B cell (primary cell): ENCODE measurements around the gene HHAT. TPM values are rescaled to one million over a fixed set of nuclear protein-coding genes. Genes with fewer than 3 reads are reported as not detected.

Source experiments
- ATAC-seq: fragments of 200-7000 bp; cut with Tn5 transposase; one replicate; pipeline ENCODE4 v1.10.0; 2021; ENCODE audit warnings: low read depth, mild to moderate bottlenecking, moderate number of reproducible peaks, moderate library complexity
- CTCF ChIA-PET: fragments of 350-600 bp; sonication (Branson Sonifier 250); formaldehyde crosslinking; loops from one replicate; lab custom pipeline; 2021; ENCODE audit warnings: antibody characterized with exemption, inconsistent platforms; lab: Charles Lee
- POLR2A ChIA-PET: fragments of 350-600 bp; sonication (Branson Sonifier 250); formaldehyde crosslinking; loops from one replicate; lab custom pipeline; 2021; ENCODE audit warnings: antibody characterized with exemption; lab: Charles Lee
- DNase-seq: peaks from one replicate; pipeline ENCODE4 v3.0.0; 2013
- H2AFZ ChIP-seq: 2 replicates; pipeline ENCODE4 v1.6.1; 2012; ENCODE audit warnings: mild to moderate bottlenecking, low read depth, low read length; ENCODE audit not compliant: insufficient read depth, poor library complexity, severe bottlenecking
- H3K27ac ChIP-seq, 2 donors: 1 replicate in 1 of 2; 2 replicates in 1 of 2; pipeline ENCODE4 v1.5.1; 2012 to 2013; ENCODE audit warnings: low read length in 2 of 2, mild to moderate bottlenecking in 2 of 2, moderate library complexity in 1 of 2
- H3K27me3 ChIP-seq, 4 experiments: fragments of 200-600 bp in 1 of 4; sonication (generic) in 1 of 4; replicated peaks in 1 of 4; 1 replicate in 2 of 4; 2 replicates in 2 of 4; pipeline versions ENCODE4 v1.6.1 to v1.7.0; 2013 to 2016; ENCODE audit warnings: low read length in 3 of 4, mild to moderate bottlenecking in 2 of 4, mixed read lengths in 1 of 4, moderate library complexity in 1 of 4; ENCODE audit not compliant: insufficient read depth in 4 of 4, control insufficient read depth in 3 of 4; ENCODE audit errors: control extremely low read depth in 1 of 4
- H3K36me3 ChIP-seq, 2 experiments: replicated peaks in 1 of 2; 1 replicate in 1 of 2; 2 replicates in 1 of 2; pipeline versions ENCODE4 v1.6.1 to v1.7.1; 2013; ENCODE audit warnings: low read length in 1 of 2; ENCODE audit not compliant: insufficient read depth in 2 of 2, control insufficient read depth in 1 of 2; ENCODE audit errors: control extremely low read depth in 1 of 2, extremely low read depth in 1 of 2
- H3K4me1 ChIP-seq, 2 donors: fragments of 200-600 bp in 1 of 2; sonication (generic) in 1 of 2; 1 replicate in 1 of 2; 2 replicates in 1 of 2; pipeline versions ENCODE4 v1.5.1 to v1.6.1; 2013 to 2017; ENCODE audit warnings: low read length in 2 of 2; ENCODE audit not compliant: control insufficient read depth in 2 of 2, insufficient read depth in 2 of 2
- H3K4me2 ChIP-seq: replicated peaks from 2 replicates; pipeline ENCODE3; 2012; ENCODE audit warnings: mild to moderate bottlenecking, low read depth, low read length; ENCODE audit not compliant: poor library complexity, severe bottlenecking
- H3K4me3 ChIP-seq, 5 experiments: fragments of 200-600 bp in 1 of 5; sonication (generic) in 1 of 5; 1 replicate in 3 of 5; 2 replicates in 2 of 5; pipeline versions ENCODE4 v1.5.1 to v1.7.0; 2011 to 2016; ENCODE audit warnings: low read length in 4 of 5, mild to moderate bottlenecking in 4 of 5, low read depth in 2 of 5, control low read depth in 1 of 5, moderate library complexity in 1 of 5; ENCODE audit not compliant: insufficient read depth in 1 of 5; ENCODE audit errors: control extremely low read depth in 1 of 5, extremely low read depth in 1 of 5
- H3K79me2 ChIP-seq: fragments of 200-600 bp; sonication (generic); one replicate; pipeline ENCODE4 v1.6.0; 2016; ENCODE audit warnings: low read length; ENCODE audit not compliant: control insufficient read depth, insufficient read depth
- H3K9ac ChIP-seq: fragments of 200-600 bp; sonication (generic); 2 replicates; pipeline ENCODE4 v1.6.1; 2017; ENCODE audit warnings: mild to moderate bottlenecking, low read length, moderate library complexity
- H3K9me3 ChIP-seq, 3 donors: one replicate each; pipeline versions ENCODE4 v1.6.1 to v1.7.1; 2013; ENCODE audit warnings: low read length in 2 of 3; ENCODE audit not compliant: control insufficient read depth in 2 of 3, insufficient read depth in 1 of 3; ENCODE audit errors: control extremely low read depth in 1 of 3
- H4K20me1 ChIP-seq: 2 replicates; pipeline ENCODE4 v1.6.0; 2012; ENCODE audit warnings: mild to moderate bottlenecking, low read length; ENCODE audit not compliant: insufficient read depth, control insufficient read depth, poor library complexity, severe bottlenecking
- H3K27ac Mint-ChIP-seq: one replicate; pipeline ENCODE4 v1.8.0; 2021; ENCODE audit warnings: mixed read lengths
- H3K27me3 Mint-ChIP-seq: one replicate; pipeline ENCODE4 v1.8.0; 2021; ENCODE audit warnings: mixed read lengths
- H3K4me1 Mint-ChIP-seq: one replicate; pipeline ENCODE4 v1.8.0; 2021; ENCODE audit warnings: mixed read lengths
- H3K4me3 Mint-ChIP-seq: one replicate; pipeline ENCODE4 v1.8.0; 2021; ENCODE audit warnings: mixed read lengths
- H3K9me3 Mint-ChIP-seq: one replicate; pipeline ENCODE4 v1.8.0; 2022; ENCODE audit warnings: mixed read lengths; ENCODE audit not compliant: insufficient read depth
- EZH2 ChIP-seq: IDR thresholded peaks from 2 replicates; pipeline ENCODE4 v1.6.1; 2012; ENCODE audit warnings: borderline replicate concordance, low read depth, mild to moderate bottlenecking, moderate library complexity, low read length; ENCODE audit not compliant: insufficient read depth, poor library complexity, severe bottlenecking
- WGBS: methylation state at CpG from one replicate; pipeline ENCODE4 v1.1.5; 2013; ENCODE audit warnings: missing lambda C conversion rate; ENCODE audit not compliant: insufficient coverage; 5-methylcytosine and 5-hydroxymethylcytosine counted together
- intact Hi-C: fragments of 100-400 bp; cut with micrococcal nuclease; formaldehyde crosslinking; loops from one replicate; pipeline ENCODE4 v1.10.0; 2022
- polyA plus RNA-seq: library from polyadenylated mRNA; depleted of rRNA; stranded (reverse); fragments of >200 nt; gene quantifications from 2 replicates; pipeline ENCODE4 v1.2.3, GENCODE V29; 2012
- total RNA-seq, 2 donors: library from RNA; stranded (reverse); fragments of 120-200 nt in 1 of 2; gene quantifications; 1 replicate in 1 of 2; 2 replicates in 1 of 2; pipeline versions ENCODE4 v1.2.3 to v1.2.4, GENCODE V29; 2013 to 2022
- TF ChIP-seq, protein P1 (sequence below): fragments of 200-600 bp; IDR thresholded peaks from one replicate; pipeline ENCODE4 v1.8.0; 2022; ENCODE audit warnings: antibody characterized with exemption, mild to moderate bottlenecking

Gene HHAT
- total and polyA plus RNA-seq, 2 donors (not counting 1 experiment from before 2014, with no cell fraction given): 4.0 to 28.2 TPM

- Histone ChIP-seq H3K27ac (no peak overlapping the region), H3K79me2 (no peaks in the 10 kb centered on the region), H3K36me3 (no peaks in the 10 kb centered on the region), H3K9me3 (no peaks in the 10 kb centered on the region), H2AFZ (no peak overlapping the region), H3K9ac (no peak overlapping the region), H3K4me3 (no peak overlapping the region), H4K20me1 (no peaks in the 10 kb centered on the region), H3K4me2 (no peak overlapping the region), H3K27me3 (no peaks in the 10 kb centered on the region), H3K4me1 (no peaks in the 10 kb centered on the region)
- no peaks in the 10 kb centered on the region for H3K27me3 Mint-ChIP-seq
- H3K4me3 Mint-ChIP-seq: no peak overlapping the region
- WGBS: no CpG with 5 or more reads among the region's 3 CpGs
- POLR2A ChIA-PET: no interaction called here
- intact Hi-C loops: no loop called here
- CTCF ChIA-PET: no interaction called here
- no peak for ATAC-seq
- DNase-seq: no peak
- no peaks in the 10 kb centered on the region for H3K9me3 Mint-ChIP-seq
- no peaks in the 10 kb centered on the region for H3K4me1 Mint-ChIP-seq
- TF ChIP-seq EZH2: no peak
- TF ChIP-seq, protein P1, sequence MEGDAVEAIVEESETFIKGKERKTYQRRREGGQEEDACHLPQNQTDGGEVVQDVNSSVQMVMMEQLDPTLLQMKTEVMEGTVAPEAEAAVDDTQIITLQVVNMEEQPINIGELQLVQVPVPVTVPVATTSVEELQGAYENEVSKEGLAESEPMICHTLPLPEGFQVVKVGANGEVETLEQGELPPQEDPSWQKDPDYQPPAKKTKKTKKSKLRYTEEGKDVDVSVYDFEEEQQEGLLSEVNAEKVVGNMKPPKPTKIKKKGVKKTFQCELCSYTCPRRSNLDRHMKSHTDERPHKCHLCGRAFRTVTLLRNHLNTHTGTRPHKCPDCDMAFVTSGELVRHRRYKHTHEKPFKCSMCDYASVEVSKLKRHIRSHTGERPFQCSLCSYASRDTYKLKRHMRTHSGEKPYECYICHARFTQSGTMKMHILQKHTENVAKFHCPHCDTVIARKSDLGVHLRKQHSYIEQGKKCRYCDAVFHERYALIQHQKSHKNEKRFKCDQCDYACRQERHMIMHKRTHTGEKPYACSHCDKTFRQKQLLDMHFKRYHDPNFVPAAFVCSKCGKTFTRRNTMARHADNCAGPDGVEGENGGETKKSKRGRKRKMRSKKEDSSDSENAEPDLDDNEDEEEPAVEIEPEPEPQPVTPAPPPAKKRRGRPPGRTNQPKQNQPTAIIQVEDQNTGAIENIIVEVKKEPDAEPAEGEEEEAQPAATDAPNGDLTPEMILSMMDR: no peak
- H3K27ac Mint-ChIP-seq: no peak overlapping the region
Observed at GRCh38 chr1:210469441-210469840, 140.7 kb downstream of the HHAT start.

GRCh38 chr1:210475321-210475720 lies 146.6 kb downstream of the HHAT start:
- no peaks in the 10 kb centered on the region for H3K4me1 Mint-ChIP-seq
- no peak overlapping the region for H3K4me3 Mint-ChIP-seq
- Histone ChIP-seq H3K27me3 (no peaks in the 10 kb centered on the region), H4K20me1 (no peaks in the 10 kb centered on the region), H3K27ac (no peak overlapping the region), H3K9me3 (no peaks in the 10 kb centered on the region), H3K4me1 (no peaks in the 10 kb centered on the region), H3K4me3 (no peak overlapping the region), H2AFZ (no peak overlapping the region), H3K79me2 (no peaks in the 10 kb centered on the region), H3K9ac (no peak overlapping the region), H3K4me2 (no peak overlapping the region), H3K36me3 (no peaks in the 10 kb centered on the region)
- TF ChIP-seq, protein P1: no peak
- TF ChIP-seq EZH2: no peak
- POLR2A ChIA-PET: no interaction called here
- intact Hi-C loops: no loop called here
- H3K27me3 Mint-ChIP-seq: no peaks in the 10 kb centered on the region
- no peaks in the 10 kb centered on the region for H3K9me3 Mint-ChIP-seq
- DNase-seq (no peak), ATAC-seq (no peak)
- CTCF ChIA-PET: no interaction called here
- H3K27ac Mint-ChIP-seq: no peak overlapping the region
